ES-I3 (cell line): ENCODE results near the gene FBXO10.
"Not testable (repeated sequence)": the region's sequence is repeated elsewhere in the genome, so short reads cannot be mapped to it uniquely, and the experiment has no call there.

Experiments used
- H3K36me3 ChIP-seq: 2 replicates; pipeline ENCODE4 v1.6.1; 2013; ENCODE audit warnings: mild to moderate bottlenecking, low read length, control low read depth, moderate library complexity; ENCODE audit not compliant: insufficient read depth
- H3K4me1 ChIP-seq: 2 replicates; pipeline ENCODE4 v1.6.1; 2013; ENCODE audit warnings: mild to moderate bottlenecking, control low read depth, low read length; ENCODE audit not compliant: insufficient read depth
- H3K9ac ChIP-seq: 2 replicates; pipeline ENCODE4 v1.6.1; 2013; ENCODE audit warnings: low read depth, mild to moderate bottlenecking, low read length, moderate library complexity
- H3K9me3 ChIP-seq: 2 replicates; pipeline ENCODE4 v1.6.1; 2013; ENCODE audit warnings: mild to moderate bottlenecking, low read length, moderate library complexity; ENCODE audit not compliant: control insufficient read depth, insufficient read depth

FBXO10 gene

DNA sequence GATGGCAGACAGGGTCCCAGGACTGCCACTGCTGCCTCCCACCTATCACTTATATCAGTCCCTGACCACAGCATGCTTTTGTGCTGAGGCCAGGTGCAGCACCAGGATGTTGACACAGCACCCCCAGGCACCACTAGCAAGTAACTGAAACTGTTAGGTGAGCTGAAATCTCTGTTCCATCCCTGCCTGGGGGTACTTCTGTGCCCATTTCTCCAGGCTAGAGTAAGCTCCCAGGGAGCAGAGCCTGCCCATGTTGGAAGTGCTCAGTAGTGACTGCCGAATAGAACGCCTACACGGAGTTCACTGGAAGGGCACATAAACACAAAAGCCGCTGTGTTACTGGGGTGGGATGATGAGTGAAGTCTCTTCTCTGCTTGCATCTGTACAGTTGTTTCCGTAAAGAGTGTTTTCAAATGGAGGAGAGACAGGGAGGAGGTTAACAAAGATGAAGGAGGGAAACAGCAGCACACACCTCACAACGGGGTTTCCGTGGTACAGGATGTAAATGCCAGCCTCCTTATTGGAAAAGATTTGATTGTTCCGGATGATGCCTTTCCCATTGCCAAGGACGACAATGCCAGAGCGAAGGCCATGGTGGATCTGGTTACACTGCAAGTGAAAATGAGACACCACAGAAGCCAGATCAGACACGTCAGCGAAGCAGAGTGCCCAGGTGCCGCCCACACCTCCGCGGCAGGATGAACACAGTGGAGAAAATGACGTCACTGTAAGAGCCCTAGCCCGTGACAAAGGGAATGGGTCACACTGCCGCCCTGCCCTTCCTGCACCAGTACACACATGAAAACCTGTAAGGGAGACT is 47.3 kb downstream of the FBXO10 start:
- Histone ChIP-seq H3K9me3 (no peaks in the 10 kb centered on the region), H3K36me3 (no peaks in the 10 kb centered on the region; the same call in 1 of the 2 replicates), H3K9ac (no peak overlapping the region), H3K4me1 (no peaks in the 10 kb centered on the region)

DNA sequence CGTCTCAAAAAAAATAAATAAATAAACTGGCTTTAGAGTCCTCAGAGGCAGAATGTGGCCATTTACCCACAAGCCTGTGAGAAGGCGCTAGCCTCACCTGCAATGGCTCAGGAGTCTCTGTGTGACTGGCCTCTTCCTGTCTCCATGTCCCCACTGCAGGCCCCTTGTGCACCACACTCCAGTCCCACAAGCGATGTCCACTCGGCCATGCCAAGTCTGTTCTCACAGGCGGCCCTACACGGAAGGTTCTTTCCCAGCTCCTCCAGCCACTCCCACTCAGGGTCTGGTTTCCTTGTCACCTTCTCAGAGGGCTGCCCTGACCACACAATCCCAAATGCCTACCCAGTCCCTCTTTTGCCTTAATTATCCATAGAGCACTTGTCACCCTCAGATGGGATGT is 52.3 kb downstream of the FBXO10 start:
- Histone ChIP-seq H3K36me3 (peaks cover 3% of the 10 kb centered on the region; the same call in 1 of the 2 replicates), H3K9ac (no peak overlapping the region), H3K9me3 (no peaks in the 10 kb centered on the region)

DNA sequence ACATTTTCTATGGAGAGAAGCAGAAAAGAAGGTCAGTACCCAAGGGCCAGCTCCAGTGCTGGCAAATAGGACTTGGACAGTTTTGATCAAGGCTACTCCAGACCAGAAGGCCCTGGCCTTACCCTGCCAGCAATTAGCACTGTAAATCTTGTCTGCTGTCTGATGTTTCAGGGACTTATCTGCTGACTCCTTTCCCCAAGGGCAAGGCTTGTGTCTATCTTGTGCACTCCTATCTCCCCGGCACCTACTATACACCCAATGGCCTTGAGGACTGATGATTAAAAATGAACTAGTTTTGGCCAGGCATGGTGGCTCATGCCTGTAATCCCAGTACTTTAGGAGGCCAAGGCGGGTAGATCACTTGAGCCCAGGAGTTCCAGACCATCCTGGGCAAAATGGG is 53.2 kb downstream of the FBXO10 start:
- H3K4me1 ChIP-seq: no peaks in the 10 kb centered on the region
- H3K9ac ChIP-seq: no peak overlapping the region
- H3K9me3 ChIP-seq: no peaks in the 10 kb centered on the region
- H3K36me3 ChIP-seq: peaks cover 5% of the 10 kb centered on the region

More for the DNA sequence above, 52.3 kb downstream of the FBXO10 start:
- H3K4me1 ChIP-seq: no peaks in the 10 kb centered on the region

DNA sequence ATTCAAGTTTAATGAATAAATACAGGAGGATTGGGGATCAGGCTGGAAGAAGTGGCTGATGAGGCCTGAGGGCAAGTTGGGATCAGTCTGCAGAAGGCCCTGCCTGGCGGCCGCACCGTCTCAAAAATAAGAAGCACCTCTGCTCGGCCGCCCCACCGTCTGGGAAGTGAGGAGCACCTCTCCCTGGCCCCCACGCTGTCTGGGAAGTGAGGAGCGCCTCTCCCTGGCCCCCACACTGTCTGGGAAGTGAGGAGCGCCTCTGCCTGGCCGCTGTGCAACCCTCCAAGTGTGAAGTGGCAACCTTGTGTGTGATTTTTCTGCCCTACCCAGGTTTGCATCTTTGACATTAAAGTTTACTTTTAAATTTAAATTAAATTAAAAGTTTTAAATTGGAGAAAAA is 55.1 kb downstream of the FBXO10 start:
- no peaks in the 10 kb centered on the region for H3K9me3 ChIP-seq
- H3K4me1 ChIP-seq: no peaks in the 10 kb centered on the region
- H3K36me3 ChIP-seq: peaks cover 8% of the 10 kb centered on the region
- no peak overlapping the region for H3K9ac ChIP-seq

DNA sequence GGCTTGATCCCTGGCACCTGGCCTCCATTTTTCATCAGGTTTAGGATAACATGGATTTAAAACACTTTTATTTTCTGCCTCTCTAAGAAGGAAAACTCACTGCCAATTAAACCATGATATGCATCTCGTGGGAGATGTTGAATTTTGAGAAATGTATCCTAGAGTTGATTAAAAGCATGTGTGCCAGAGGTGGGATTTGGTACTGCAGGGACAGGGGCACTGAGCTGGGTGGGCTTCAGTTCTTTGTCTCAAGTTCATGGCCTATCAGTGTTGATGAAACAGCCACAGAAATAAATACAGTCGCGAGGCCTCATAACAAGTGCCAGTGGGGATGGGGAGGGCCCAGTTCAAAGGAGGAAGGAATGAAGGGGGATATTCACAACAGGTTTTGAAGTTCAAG is 55.5 kb downstream of the FBXO10 start:
- no peaks in the 10 kb centered on the region for H3K4me1 ChIP-seq
- no peaks in the 10 kb centered on the region for H3K9me3 ChIP-seq
- no peak overlapping the region for H3K9ac ChIP-seq
- peaks cover 8% of the 10 kb centered on the region for H3K36me3 ChIP-seq

DNA sequence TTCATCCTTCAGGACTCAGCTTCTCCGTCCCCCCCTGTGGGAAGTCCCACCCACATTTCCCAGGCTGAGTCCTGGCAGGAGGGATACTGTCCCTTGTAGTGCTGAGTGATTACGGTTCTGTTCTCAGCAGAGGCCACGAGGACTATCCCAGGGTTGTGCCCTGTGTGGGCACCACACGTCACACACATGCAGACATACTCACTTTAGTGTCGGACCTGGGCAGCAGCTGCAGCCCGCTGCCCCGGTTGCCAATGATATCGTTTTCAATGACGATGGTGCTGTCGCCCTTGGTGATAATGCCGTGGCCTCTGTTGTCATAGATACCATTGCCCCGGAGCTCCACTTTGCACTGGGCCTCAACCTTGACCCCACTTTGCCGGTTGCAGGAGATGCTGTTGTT is 58.3 kb downstream of the FBXO10 start:
- peaks cover 8% of the 10 kb centered on the region for H3K36me3 ChIP-seq

DNA sequence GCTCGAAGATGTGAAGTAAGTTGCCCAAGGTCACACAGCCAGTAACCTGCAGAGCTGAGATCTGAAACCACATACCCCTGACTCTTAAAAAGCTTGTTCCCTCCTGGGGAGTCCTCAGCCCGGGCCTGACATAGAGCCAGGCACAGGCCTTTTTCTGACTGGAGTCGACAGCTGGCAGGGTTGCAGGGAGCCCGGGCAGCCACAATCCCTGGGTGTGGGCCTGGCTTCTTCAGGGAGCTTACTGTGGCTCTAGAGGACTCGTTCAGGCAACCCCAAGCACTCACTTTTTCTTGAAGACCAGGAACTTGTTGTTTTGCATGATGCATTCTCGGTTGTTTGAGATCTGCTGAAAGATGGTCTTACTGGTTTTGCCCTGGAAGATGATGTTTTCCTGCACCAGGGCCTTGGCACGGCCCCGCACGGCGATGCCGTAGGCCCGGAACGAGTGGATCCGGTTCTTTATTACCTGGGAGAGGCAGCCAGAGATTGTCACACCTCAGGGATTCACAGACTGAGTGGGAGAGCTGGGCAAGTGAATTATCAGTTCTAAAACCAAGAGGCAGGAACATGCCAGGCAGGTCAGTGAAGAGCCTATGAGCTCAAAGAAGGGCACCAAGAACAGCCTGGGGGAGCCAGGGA is 60.4 kb downstream of the FBXO10 start:
- Histone ChIP-seq H3K4me1 (no peaks in the 10 kb centered on the region; the same call in 1 of the 2 replicates), H3K9me3 (no peaks in the 10 kb centered on the region), H3K36me3 (peaks cover 5% of the 10 kb centered on the region), H3K9ac (no peak overlapping the region)

More for the DNA sequence above, 58.3 kb downstream of the FBXO10 start:
- Histone ChIP-seq H3K4me1 (no peaks in the 10 kb centered on the region), H3K9ac (no peak overlapping the region), H3K9me3 (no peaks in the 10 kb centered on the region)

DNA sequence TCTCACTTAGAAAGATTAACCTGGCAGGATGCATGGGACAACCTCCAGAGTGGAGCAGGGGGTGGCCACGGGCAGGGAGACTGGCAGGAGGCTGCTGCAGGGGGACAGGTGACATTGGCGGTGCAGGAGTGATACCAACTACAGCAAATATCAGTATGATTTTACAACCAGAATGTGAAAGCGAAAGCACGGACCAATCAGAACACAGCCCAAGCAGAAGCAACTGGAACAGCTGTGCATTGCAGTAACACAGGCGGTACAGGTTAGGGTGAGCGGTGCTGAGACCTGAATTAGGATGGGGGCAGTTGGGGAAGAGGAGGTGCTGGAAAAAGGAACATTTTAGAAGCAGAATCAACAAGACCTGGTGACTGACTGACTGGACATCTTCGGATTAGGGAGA is 61.2 kb downstream of the FBXO10 start:
- Histone ChIP-seq H3K9ac (no peak overlapping the region), H3K4me1 (no peaks in the 10 kb centered on the region; the same call in 1 of the 2 replicates), H3K9me3 (no peaks in the 10 kb centered on the region), H3K36me3 (peaks cover 5% of the 10 kb centered on the region)

DNA sequence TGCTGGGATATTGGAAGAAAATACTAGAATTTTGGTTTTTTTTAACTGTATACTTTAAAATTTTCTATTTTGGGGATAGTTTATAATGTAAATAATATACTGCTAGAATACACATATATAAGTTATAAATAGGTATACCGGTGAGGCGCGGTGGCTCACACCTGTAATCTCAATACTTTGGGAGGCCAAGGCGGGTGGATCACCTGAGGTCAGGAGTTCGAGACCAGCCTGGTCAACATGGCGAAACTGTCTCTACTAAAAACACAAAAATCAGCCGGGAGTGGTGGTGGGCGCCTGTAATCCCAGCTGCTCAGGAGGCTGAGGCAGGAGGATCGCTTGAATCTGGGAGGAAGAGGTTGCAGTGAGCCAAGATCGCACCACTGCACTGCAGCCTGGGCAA is 61.8 kb downstream of the FBXO10 start:
- not testable (repeated sequence) for H3K9me3 ChIP-seq, H3K9ac ChIP-seq, H3K4me1 ChIP-seq, H3K36me3 ChIP-seq

DNA sequence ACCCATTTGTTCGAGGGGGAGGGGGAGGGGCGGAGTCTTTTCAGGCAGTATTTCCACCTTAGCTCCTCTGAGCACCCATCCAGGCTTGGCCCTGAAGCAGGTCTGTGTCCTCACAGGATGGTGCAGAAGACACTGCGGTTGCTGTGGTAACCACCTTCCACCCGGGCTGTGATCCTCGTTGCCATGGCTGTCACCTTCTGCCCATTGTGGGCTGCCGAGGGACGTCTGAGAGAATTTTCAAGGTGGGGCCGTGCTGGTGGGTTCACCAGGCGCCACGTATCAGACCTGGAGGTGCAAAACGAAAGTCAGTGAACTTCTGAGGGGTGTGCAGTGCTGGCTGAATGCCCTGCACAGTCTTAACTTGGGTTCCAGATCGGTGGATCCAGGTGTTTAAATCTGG is 63.7 kb downstream of the FBXO10 start:
- no peak overlapping the region for H3K9ac ChIP-seq
- H3K36me3 ChIP-seq: no peaks in the 10 kb centered on the region
- no peaks in the 10 kb centered on the region; the same call in 1 of the 2 replicates for H3K4me1 ChIP-seq
- H3K9me3 ChIP-seq: no peaks in the 10 kb centered on the region

DNA sequence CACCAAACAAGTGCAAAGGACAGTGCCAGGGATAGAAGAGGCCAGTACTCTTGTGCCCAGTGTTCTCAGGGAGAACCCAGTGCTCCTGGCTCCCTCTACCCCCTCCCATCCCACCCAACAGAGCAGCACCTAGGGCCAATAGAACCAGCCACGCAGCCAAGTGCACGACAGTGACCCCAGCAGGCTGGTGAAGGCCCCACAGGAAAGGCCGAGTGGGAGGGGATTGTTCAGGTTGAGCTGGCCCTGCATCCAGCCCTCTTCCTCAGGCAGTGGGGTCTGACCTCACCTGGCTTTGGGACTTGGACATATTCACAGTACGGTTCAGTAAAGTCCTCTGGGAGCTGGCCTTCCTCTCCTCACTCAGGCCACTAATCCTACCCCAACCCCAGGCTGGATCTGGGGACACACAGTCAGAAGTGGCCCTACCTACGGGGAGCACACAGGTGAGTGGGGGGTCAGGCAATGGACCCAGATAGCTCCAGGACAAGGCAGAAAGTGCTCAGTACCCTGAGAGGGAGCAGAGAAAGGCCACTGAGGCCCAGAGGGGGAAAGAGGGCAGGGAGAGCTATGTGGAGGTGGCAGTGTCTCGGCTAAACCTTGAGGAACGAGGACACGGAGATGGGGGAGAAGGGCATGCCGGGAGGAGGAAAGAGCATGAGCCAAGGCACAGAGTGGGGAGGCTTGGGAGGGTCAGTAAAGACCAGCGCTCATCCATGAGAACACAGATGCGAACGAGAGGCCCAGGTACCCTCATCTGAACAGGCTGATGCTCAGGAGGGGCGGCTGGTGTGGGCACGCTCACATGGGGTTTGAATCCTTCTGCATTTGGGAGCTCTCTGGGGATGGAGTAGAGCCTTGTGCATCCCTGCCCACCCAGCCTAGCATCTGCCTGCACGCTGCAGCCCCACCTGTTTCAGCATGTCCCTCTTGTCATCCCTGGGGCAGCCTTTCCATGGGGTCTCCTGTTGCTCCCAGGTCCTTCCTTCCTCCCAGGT is 64.9 kb downstream of the FBXO10 start:
- H3K4me1 ChIP-seq: no peaks in the 10 kb centered on the region; the same call in 1 of the 2 replicates
- H3K9ac ChIP-seq: no peak overlapping the region
- H3K36me3 ChIP-seq: no peaks in the 10 kb centered on the region
- H3K9me3 ChIP-seq: no peaks in the 10 kb centered on the region

DNA sequence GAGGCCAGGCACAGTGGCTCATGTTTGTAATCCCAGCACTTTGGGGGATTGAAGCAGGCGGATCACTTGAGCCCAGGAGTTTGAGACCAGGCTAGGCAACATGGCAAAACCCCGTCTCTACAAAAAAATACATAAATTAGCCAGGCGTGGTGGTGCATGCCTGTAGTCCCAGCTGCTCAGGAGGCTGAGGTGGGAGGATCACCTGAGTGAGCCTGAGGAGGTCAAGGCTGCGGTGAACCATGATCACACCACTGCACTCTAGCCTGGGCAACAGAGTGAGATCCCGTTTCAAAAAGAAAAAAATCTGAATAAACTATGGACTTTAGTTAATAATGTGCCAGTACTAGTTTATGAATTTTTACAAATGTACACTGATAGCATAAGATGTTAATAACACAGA is 66.1 kb downstream of the FBXO10 start:
- H3K36me3 ChIP-seq, H3K4me1 ChIP-seq, H3K9ac ChIP-seq, H3K9me3 ChIP-seq: not testable (repeated sequence)

DNA sequence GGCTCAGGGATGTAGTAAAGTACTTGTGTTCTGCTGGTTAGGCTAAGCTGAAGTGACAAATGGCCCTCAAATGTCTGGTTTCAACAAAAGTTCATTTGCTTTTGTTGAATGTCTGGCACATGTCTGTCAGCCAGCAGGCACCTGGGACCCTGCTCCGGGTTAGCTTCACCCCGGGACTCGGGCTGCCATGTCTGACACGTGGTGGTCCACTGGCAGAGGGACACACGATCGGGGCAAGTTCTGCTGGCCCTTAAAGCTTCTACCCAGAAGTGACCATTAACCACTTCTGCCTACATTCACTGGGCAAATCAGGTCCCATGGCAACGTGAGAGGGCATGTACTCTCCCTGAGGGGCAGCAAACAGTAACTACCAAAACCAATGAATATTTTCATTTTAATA is 66.6 kb downstream of the FBXO10 start:
- H3K9ac ChIP-seq: no peak overlapping the region
- H3K9me3 ChIP-seq: no peaks in the 10 kb centered on the region
- no peaks in the 10 kb centered on the region; the same call in 1 of the 2 replicates for H3K4me1 ChIP-seq
- no peaks in the 10 kb centered on the region; the same call in 1 of the 2 replicates for H3K36me3 ChIP-seq

DNA sequence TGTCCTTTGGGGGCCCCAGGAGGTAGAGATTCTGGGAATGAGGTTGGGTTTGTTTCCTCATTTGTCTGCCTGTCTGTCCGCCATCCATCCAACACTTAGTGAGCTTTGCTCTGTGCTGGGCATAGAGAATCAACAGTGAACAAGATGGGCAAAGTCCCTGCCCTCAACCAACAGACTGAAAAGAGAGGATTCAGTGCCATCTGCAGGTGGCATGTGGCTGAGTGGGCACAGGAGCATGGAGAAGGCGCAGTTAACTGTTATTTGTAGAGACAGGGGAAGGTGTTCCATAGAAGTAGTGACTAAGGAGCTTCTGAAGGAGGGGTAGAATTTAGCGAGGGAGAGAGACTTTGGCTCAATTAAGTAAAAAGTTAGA is 67.4 kb downstream of the FBXO10 start:
- Histone ChIP-seq H3K4me1 (no peaks in the 10 kb centered on the region; the same call in 1 of the 2 replicates), H3K9me3 (no peaks in the 10 kb centered on the region), H3K36me3 (no peaks in the 10 kb centered on the region; the same call in 1 of the 2 replicates), H3K9ac (no peak overlapping the region)
